Inflammatory macrophage treated with lipopolysaccharide for 4 hours (primary cell): ENCODE data around the gene MAGI1.
A peak's percentile ranks its signal among the peaks of the same experiment; 100 is the strongest.
"Not testable (repeated sequence)": the region's sequence is repeated elsewhere in the genome, so short reads cannot be mapped to it uniquely, and the experiment has no call there.

Experiments
- DNase-seq: peaks from one replicate; pipeline ENCODE4 v3.0.0-alpha.2; 2020

Gene MAGI1

GRCh38 chr3:65577843-65578430 lies 460.8 kb downstream of the MAGI1 start:
- DNase-seq, result no peak

- DNase-seq, result no peak
These were observed 461.8 kb downstream of the MAGI1 start for GRCh38 chr3:65576966-65577365.

- DNase-seq, result no peak
These were observed 462.5 kb downstream of the MAGI1 start for GRCh38 chr3:65576228-65576627.

GRCh38 chr3:65575376-65575840 lies 463.3 kb downstream of the MAGI1 start:
- DNase-seq, result peak; percentile 3

- no peak for DNase-seq
These were observed 465.1 kb downstream of the MAGI1 start for GRCh38 chr3:65573548-65574116.

GRCh38 chr3:65572175-65572777 lies 466.4 kb downstream of the MAGI1 start:
- DNase-seq, result no peak

GRCh38 chr3:65569845-65570405 lies 468.8 kb downstream of the MAGI1 start:
- DNase-seq, result no peak

- no peak for DNase-seq
These were observed 469.6 kb downstream of the MAGI1 start for GRCh38 chr3:65569129-65569528.

- DNase-seq, result no peak
These were observed 470.2 kb downstream of the MAGI1 start for GRCh38 chr3:65568497-65568896.

GRCh38 chr3:65565744-65566143 lies 473.0 kb downstream of the MAGI1 start:
- DNase-seq, result not testable (repeated sequence)

GRCh38 chr3:65564483-65564882 lies 474.2 kb downstream of the MAGI1 start:
- DNase-seq, result no peak

- no peak for DNase-seq
These were observed 474.9 kb downstream of the MAGI1 start for GRCh38 chr3:65563861-65564260.

- DNase-seq, result no peak
These were observed 476.3 kb downstream of the MAGI1 start for GRCh38 chr3:65562447-65562846.

GRCh38 chr3:65561617-65562016 lies 477.1 kb downstream of the MAGI1 start:
- no peak for DNase-seq

GRCh38 chr3:65560901-65561300 lies 477.8 kb downstream of the MAGI1 start:
- no peak for DNase-seq

- no peak for DNase-seq
These were observed 478.6 kb downstream of the MAGI1 start for GRCh38 chr3:65560133-65560532.

GRCh38 chr3:65559643-65560042 lies 479.1 kb downstream of the MAGI1 start:
- no peak for DNase-seq

GRCh38 chr3:65558826-65559225 lies 479.9 kb downstream of the MAGI1 start:
- no peak for DNase-seq

- no peak for DNase-seq
These were observed 480.7 kb downstream of the MAGI1 start for GRCh38 chr3:65557899-65558564.

- no peak for DNase-seq
These were observed 481.7 kb downstream of the MAGI1 start for GRCh38 chr3:65556934-65557577.

GRCh38 chr3:65552434-65552833 lies 486.3 kb downstream of the MAGI1 start:
- DNase-seq, result no peak

- DNase-seq, result no peak
These were observed 486.8 kb downstream of the MAGI1 start for GRCh38 chr3:65551945-65552344.

GRCh38 chr3:65550137-65550536 lies 488.6 kb downstream of the MAGI1 start:
- DNase-seq, result no peak
